Dedifferentiated amniotic fluid mesenchymal stem cell (primary cell): ENCODE results near the gene PLCB1.
"Not testable (repeated sequence)": the region's sequence is repeated elsewhere in the genome, so short reads cannot be mapped to it uniquely, and the experiment has no call there.

ENCODE experiments used
- DNase-seq: peaks from one replicate; pipeline ENCODE4 v3.0.0-alpha.2; 2016; ENCODE audit errors: extremely low spot score

Gene PLCB1

DNA sequence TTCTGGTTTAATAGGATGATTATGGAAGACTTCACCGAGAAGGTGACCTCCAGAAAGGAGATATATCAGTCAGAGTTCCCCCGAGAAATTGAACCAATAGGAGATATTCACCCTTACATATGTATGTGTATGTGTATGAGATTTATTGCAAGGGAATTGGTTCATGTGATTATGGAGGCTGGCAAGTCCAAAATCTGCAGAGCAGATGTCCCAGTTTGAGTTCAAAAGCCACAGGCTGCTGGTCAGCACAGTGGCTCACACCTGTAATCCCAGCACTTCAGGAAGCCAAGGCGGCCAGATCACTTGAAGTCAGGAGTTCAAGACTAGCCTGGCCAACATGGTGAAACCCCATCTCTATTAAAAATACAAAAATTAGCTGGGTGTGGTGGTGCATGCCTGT is 702.2 kb downstream of the PLCB1 start:
- not testable (repeated sequence) for DNase-seq

DNA sequence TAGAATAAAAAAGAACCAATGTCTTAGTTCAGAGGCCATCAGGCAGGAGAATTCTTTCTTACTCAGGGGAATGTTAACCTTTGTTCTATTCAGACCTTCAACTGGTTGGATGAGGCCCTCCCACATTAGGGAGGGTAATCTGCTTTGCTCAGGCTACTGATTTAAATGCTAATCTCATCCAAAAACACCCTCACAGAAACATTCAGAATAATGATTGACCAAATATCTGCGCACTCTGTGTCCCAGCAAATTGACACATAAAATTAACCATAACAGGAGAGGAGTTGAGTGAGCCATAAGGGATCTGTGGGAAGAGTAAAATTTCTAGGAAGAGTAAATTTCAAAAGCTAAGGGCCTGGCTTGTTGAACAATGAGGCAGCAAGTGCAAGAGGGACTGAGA is 702.8 kb downstream of the PLCB1 start:
- DNase-seq: no peak

DNA sequence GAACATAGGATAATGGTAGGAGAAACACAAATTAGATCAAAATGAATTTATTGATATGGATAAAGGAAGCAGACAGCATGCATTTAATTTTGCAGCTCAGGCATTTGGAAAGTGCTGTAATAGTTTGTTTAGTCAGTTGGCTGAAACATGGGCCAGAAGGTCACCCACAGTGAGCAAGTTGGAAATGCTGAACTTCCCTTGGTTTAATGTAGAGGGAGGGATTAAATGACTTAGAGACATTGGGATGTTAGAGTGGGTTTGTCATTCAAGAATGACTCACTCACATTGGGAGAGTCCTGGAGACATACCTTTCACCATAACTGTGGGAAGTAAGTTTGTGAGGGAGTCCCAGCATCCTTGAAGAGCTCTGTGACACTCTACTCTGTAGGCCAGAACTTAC is 705.3 kb downstream of the PLCB1 start:
- no peak for DNase-seq

DNA sequence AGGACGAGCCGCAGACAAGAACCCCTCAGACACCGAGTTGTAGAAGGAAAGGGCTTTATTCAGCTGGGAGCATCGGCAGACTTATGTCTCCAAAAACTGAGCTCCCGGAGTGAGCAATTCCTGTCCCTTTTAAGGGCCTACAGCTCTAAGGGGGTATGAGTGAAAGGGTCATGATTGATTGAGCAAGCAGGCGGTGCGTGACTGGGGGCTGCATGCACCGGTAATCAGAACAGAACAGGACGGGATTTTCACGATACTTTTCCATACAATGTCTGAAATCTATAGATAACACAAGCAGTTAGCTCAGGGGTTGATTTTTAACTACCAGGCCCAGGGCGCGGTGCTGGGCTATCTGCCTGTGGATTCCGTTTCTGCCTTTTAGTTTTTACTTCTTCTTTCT is 710.5 kb downstream of the PLCB1 start:
- DNase-seq: no peak

DNA sequence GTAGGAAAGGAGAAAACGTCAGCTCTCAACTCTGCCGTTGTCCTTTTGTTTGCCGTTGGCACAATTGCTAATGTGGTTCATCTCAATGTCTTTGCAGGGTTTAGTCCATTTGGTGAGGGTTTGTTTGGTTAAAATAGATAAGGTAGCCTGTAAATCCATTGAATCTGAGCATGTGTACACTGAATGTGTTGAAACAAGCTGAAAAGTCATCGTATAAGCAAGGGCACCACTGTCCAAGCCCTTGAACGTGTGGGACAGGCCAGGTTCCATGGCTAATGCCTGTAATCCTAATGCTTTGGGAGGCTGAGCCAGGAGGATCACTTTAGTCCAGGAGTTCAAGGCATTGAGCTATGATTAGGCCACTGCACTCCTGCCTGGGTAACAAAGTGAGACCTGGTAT is 712.1 kb downstream of the PLCB1 start:
- no peak for DNase-seq

DNA sequence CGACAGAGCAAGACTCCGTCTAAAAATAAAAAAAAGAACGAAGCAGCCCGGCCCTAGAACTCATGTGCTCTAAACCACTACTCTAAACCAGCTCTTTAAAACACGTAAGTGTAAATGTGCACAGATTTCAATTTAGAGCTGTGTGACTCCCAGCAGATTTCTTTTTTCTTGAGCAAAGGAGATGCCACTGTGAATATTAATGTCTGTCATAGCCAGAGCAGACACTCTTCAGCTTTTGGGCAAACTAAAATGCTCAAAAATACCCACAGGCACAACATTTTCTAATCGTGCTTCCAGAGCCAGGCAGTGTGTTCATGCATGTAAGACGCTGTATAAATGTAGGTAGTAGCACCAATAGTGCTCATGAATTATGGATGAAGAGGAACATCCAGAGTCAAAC is 717.9 kb downstream of the PLCB1 start:
- no peak for DNase-seq

DNA sequence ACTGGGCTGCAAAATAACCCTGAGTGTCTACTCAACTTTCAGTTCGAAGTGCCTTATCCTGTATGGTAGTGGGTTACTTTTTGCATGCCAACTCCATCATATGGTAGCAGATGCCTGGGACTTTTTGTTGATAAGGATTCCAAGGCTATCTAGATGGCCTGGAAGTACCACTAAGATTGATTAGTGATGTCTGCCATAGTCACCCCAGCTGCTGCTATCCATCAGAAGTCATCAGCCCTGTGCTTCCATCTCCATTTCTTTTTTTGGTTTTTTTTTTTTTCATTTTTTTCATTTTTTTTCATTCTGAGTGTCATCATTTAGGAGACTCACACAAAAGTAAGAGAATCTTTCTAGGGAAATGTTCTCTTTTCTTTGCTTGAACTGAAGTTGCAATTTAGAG is 719.4 kb downstream of the PLCB1 start:
- DNase-seq: no peak

DNA sequence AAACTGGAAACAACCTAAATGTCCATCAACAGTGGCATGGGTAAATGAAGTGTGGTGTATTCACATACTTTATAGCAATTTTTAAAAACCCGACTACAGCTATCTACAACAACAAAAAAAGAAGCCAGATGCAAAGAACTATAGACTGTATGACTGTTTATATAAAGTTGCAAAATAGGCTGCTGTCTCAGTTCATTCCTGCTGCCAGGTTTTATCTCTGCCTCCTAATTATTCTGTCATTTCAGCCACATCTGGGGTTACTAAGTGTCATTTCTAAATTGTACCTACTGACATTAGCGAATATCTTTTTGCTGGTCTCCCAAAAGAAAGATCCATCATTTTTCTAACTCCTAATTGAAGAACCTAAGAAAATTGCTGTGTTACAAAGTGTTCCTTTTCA is 719.9 kb downstream of the PLCB1 start:
- DNase-seq: not testable (repeated sequence)

DNA sequence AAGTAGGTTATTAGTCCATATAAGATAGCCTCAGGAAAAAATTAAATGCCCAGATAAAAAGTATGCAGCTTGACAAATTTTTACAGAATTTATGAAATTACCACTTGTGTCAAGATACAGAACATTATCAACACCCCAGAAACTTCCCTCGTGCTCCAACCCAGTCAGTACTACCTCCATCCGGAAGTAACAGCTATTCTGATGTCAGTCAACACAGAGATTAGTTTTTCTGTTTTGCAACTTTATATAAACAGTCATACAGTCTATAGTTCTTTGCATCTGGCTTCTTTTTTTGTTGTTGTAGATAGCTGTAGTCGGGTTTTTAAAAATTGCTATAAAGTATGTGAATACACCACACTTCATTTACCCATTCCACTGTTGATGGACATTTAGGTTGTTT is 721.1 kb downstream of the PLCB1 start:
- DNase-seq: not testable (repeated sequence)

DNA sequence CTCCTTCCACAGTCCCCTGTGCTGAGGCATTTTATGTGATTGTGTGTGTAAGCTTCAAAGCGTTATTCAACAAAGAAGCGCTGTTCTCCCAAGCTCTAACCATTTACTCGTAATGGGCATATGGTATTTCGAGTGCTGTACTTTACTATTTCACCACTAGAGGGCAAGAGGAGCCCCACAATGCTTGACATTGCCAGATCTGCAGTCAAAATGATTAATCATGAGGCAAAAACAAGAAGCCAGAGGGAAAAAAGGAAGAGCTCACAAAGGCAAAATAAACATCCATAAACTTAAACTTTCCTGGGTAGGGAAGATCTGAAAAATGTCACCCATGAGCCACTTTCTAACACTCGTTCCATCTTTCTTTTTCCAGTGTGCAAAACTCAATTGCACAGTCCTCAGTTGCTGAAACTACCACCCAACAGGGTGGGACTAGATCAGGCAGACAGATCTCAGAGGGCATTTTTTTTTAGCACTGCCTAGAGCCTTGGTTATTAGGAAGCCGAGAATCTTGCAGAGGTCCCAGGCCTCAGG is 721.8 kb downstream of the PLCB1 start:
- DNase-seq: peak; percentile 82

DNA sequence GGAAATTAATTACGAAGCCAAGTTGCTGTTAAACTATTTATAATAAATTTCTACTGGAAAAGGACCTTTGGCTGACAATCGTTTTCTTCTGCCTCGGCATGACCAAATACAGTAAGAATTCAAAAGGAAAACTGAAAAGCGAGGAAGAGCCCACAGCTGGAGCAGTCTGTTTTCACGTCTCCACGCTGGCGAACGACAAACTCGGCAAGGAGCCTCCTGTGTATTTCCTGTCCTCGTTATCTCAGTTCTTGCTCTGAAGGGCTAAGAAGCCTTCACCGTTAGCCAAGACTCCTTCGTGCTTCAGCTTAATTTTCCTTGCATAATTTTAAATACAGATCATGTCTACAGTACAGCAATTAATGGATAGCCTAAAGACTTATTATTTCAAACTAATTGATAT is 722.5 kb downstream of the PLCB1 start:
- no peak for DNase-seq

DNA sequence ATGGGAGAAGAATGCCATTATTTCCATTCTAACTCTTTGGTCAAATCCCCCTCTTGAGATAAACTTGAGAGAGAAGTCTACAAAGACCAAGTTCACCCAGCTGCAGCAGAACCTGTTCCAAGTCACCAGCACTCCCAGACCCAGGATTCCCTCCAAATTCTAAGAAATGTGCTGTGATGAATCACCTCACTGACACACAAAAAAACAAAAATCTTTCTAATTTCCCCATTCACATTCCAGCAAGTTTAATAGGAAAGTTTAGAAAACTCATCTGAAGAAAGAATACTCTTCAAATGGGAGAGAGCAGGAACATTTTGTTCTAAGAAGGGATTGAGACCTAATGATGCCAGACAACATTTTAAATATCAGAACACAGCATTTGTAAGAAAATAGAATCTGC is 723.2 kb downstream of the PLCB1 start:
- DNase-seq: peak; percentile 37

DNA sequence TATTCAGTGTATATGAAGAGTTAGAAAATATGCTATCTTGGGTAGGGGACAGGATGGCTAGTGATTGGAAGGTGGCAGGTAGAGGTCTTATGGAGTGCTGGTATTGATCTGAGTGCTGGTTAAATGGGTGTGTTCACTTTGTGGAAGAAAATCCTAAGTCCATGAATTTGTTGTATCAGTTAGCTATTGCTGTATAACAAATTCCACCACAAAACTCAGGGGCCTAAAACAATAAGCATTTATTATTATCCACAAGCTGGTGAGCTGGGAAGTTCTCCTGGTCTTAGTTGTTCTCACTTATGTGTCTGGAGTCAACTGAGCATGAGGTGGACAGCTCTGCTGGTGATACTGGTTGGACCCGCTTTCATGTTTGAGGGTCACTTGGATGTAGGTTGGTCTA is 724.6 kb downstream of the PLCB1 start:
- no peak for DNase-seq

DNA sequence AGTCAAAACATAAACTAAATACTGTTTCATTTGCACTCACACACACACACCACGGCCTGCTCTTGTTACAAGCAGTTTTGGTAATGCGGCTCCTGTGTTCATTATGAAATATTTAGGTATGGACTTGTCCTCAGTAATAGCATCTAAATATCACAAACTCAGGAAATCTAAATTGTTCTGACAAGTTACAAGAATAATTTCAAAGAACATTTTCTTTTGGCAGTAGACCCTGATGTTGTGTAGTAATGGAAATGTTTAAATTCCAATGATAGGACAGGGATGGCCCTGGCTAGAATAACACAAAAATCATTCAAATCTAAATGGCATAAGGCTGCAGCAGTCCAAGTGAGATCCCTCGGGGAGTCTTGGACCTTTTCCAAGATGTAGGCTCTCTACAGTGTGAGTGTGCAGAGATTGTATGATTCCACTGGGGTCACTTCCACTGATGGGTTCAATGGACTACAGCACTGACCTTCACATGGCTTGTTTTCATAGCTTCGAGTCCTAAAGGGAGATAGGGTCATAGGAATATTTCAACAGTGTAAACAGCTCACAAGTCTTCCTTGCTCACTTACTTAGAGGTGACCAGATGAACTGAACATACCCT is 726.2 kb downstream of the PLCB1 start:
- no peak for DNase-seq

DNA sequence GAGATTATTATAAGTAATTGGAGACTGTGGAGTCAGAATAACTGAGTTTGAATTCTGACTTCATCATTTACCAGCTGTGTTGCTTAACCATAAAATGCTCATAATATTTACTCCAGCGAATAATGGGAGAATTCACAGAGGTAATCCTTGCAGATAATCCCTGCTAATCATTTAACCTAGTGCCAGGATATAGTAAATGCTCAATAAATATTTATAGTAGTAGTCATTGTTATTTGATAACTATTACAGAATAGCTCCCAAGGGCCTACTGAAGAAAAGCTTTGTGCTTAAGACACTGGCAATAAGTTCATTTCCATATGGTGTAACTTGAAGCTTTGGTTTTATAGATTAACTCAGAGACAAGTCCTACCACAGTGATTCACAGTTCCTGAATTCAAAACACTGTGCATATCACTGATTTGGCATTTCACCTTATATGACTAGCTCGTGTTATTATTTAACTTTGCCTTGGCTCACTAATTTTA is 728.0 kb downstream of the PLCB1 start:
- peak; percentile 70 for DNase-seq

DNA sequence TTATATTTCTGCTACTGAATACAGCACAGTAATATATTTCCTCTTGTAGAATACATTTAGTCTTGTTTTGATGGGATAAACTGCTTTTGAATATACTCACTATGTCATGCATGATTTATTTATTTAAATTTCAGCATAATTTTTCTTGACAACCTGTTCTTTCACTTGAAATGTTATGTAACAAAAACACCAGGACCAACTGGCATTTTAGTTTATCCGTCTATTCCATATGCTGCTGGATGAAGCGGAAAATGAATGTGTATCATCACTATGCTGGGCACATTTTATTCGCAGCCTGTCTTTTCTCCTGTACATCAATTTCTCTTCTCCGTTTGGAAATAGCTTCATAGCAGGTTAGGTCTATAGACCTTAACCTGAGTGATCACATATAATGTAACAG is 730.0 kb downstream of the PLCB1 start:
- no peak for DNase-seq

DNA sequence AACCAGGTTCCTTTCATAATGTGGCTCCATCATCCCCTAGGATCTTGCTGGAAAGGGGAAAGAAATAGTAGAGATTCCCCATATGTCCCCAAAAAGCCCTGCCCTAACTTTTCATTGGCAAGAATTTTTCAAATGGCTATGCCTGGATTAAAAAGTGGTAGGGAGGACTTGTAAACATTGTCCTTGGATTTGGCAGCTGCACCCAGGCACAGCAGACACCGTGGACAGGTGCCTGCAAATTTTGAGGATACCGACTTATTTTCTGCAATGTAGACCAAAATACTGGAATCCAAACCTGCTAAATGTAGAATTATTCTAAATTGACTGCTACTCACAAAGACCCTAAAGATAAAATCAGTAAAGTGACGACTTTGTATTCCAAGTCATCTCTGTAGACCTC is 733.6 kb downstream of the PLCB1 start:
- DNase-seq: no peak

DNA sequence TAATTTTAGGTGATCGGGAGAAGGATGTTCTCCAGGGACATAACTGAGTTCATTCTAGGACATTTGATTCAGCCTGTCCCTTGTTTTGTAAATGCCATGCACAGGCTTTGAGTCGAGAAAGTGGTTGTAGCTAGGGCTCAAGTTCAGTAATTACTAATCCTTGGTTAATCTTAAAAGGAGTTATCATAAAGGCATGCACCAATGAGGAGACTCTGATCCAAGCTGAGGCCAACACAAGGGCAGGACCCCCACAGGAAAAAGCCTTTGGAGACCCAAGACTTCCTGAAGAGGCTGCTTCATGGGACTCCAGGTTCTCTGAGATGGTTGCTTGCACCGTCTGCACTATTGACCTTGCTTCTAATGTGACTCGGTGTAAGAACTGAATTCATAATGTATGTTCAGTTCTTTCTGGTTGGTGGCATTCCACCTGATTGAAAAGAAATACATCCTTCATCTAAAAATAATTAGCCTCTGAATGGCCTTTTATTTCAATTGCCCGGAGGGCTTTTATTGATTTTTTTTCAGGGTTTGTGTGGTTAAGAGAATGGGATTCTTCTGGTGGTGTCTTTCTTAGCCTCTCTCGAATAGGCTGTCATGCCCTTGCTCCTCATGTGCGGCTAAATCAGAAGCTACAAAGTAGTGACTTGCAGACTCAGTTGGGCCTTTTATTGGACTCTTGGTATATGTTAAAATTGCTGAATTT is 735.1 kb downstream of the PLCB1 start:
- no peak for DNase-seq

DNA sequence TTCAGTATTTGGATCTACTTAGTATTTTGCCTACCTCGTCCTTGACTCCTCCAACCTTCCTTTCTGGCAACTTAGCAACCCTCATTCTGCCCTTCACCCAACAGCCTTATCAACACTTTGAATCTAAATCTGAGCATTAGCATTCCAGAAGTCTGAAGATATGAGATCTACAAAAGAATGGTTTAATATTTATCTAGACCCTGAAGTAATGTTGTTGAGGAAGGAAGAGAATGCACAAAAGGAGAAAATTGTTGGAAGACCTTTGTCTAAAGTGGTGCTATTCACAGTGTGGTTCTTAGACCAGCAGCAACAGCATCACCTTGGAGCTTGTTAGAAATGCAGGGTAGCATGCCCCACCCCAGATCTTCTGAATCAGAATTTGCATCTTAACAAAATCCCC is 738.6 kb downstream of the PLCB1 start:
- no peak for DNase-seq

DNA sequence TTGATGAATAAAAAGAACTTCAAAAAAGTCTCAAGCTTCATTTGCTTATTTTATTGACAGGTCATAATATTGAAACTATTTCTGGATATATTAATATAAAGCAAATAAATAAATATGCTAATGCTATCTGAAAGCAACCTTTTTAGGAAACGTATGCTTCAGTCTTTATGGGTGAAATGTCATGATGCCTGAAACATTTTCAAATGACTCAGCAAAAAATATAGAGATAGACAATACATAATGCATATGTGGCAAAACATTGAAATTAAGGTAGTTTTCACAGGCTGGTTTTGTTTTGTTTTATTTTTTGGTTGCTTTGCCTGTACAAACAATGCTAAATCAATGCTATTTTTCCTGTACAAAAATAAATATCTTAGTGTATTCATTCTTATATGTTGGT is 742.4 kb downstream of the PLCB1 start:
- DNase-seq: no peak

DNA sequence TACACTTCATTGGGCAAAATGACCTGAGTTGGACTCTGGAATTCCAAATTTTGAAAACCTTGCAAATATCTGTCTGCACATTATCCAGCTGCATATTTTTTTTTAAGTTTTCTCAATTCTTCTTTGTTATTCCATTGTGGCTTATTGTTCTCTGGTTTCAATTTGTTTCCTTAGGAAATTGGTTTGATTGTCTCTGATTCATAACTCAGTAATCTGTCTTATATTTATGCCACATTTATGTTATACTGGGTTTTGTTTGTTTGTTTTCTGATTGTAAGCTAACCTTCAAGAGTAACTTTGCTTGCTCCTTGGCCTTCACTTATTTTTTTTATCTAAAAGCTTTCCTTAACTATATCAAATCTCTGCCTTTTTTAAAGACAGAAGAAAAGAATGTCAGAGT is 743.5 kb downstream of the PLCB1 start:
- peak; percentile 51 for DNase-seq

DNA sequence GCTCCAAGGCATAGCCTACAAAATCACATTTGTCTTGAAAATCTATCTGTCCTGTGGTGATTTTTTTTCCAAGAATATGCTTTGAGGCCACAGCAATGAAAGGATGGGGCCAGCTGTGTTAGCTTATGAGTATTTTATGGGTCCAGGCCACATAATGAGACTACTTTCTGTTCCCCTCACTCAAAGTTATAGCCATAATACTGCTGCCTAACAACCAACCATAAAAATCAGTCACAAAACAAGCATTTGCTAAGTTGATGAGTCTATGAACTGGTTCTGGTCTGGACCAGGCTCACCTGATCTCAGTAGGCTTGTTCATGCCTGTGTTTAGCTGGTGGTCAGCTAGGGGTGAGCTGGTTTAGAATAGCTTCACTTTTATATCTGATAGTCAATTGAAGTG is 744.3 kb downstream of the PLCB1 start:
- DNase-seq: no peak

DNA sequence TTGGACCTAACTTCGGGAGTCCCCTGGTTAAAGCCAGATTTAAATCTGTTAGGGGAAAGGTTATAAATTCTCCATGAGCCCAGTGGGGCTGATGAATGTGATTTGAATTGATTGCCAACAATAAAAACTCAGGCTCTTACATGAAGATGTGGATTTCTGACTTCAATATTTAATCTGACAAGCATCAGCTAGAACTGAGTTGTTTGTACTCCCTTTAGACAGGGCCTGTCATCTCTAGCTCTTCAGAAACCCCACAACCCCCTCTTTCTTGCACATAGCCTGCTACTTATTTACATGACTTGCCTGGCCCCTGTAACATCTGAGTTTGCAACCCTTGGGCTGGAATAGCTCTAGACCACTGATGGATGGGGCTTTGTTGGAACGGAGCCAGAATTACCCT is 745.2 kb downstream of the PLCB1 start:
- no peak for DNase-seq

DNA sequence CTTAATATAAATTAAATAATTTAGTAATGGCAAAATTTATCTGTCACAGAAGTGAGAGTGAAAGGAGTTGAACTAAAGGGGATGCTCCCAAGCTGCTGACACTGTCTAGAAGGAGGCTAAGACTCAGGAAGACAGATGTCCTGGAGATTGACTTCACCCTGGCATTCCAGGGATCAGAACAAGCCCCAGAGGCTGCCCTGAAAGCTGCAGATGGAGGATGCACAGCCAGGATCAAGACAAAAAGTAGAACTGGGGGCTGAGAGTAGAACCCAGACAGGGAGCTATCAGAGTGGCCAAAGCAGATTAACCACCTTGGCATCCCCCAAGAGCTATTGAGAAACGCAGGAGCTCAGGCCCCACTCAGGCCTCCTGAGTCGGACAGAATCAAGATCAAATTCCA is 747.6 kb downstream of the PLCB1 start:
- no peak for DNase-seq
